Erythroblast (primary cell): ENCODE measurements around the gene TRIM26.

Experiments
- GATA1 ChIP-seq: IDR thresholded peaks from 2 replicates; pipeline ENCODE4 v1.6.1; 2011; ENCODE audit warnings: low read depth, mild to moderate bottlenecking, control low read depth, low read length, moderate library complexity
- POLR2A ChIP-seq: IDR thresholded peaks from 2 replicates; pipeline ENCODE4 v1.6.1; 2011; ENCODE audit warnings: mild to moderate bottlenecking, low read length

GRCh38 chr6:30223339-30223738 is 10.1 kb upstream of the TRIM26 start:
- TF ChIP-seq GATA1 (no peak), POLR2A (no peak)
